Stimulated activated CD4-positive, alpha-beta T cell treated with anti-CD3 and anti-CD28 coated beads, Interleukin-4, amount 100 ng/mL, for 48 hours (primary cell): ENCODE results near the gene LLGL2.

Experiments
- DNase-seq, 2 donors: peaks; one replicate each; pipeline ENCODE4 v3.0.0-alpha.2; 2020; ENCODE audit warnings: low read depth in 2 of 2

LLGL2 gene

GRCh38 chr17:75549246-75550138 lies 24.0 kb downstream of the LLGL2 start:
- DNase-seq: no peak

DNA sequence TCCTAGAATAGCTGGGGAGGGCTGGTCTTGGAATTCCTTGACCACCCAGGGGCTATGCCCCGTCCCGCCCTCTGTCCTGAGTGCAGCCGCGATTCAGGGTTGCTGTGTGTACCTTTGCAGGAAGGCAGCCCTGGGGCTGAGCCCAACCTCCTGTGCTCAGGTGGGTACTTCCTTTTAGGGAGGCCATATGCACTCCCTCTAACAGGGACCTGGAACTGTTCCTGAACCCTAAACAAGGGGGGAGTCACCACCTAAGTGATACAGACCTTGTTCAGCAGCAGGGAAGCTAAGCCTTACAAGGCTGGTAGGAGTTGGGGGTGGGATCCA lies 24.6 kb downstream of the LLGL2 start:
- no peak for DNase-seq

GRCh38 chr17:75551266-75551665 lies 25.8 kb downstream of the LLGL2 start:
- DNase-seq: no peak

DNA sequence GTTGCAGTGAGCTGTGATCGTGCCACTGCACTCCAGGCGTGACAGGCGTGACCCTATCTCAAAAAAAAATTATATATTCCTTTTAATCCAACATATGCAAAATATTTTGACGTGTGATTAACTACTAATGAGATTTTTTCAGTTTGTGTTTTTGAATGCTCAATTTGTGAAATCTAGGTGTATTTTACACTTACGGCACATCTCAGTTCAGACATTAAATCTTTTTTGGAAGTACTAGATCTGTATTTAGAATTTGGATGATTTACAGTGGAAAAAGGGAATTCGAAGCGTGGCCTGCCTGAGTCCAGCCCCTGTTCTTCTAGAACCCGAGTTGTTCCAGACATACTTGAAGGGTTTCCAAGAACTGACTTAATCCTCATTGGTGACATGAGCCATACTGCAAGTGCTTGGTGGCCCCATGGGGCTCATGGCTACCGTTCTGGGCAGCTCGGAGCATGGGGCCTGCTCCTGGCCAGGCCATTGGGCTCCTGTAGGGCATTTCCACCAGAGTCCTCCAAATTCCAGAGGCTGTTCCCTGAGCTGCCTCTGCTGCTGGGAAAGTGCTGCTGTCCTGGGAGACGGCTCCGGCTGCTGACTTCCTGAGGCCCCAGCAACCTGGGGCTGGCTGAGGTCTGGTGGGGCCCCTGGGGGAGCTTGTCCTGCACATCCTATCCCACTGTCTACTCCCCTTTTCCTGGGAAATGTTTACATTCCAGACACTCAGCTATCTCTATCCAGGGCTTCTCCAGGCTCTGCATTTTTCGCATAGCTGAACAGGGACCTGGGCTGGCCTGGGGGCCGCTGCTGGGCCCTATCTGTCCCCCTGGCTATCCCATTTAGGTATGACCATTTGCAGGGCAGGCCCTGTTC lies 27.2 kb downstream of the LLGL2 start:
- no peak for DNase-seq

- DNase-seq: no peak
Measured at GRCh38 chr17:75553295-75554110, 28.0 kb downstream of the LLGL2 start.

DNA sequence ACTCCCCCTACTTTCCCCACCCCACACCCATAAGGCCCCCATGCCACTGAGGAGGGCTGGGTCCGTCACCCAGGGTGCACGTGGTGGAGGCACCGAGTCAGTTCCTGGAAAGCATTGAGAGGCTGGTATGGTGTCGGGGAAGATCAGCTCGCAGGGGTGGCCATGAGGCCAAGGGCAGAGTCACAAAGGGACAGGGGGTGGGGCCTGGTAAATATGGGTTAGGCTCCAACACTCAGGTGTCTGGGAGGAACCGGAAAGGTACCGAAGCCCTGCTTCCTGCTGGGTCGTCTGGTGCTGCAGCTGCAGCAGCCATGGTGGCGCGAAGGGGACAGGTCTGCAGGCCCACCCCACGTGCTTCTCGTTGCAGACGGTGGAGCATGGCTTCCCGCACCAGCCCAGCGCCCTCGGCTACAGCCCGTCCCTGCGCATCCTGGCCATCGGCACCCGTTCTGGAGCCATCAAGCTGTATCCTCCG lies 30.2 kb downstream of the LLGL2 start:
- no peak for DNase-seq

- no peak for DNase-seq
Measured at GRCh38 chr17:75557075-75557851, 31.8 kb downstream of the LLGL2 start.

DNA sequence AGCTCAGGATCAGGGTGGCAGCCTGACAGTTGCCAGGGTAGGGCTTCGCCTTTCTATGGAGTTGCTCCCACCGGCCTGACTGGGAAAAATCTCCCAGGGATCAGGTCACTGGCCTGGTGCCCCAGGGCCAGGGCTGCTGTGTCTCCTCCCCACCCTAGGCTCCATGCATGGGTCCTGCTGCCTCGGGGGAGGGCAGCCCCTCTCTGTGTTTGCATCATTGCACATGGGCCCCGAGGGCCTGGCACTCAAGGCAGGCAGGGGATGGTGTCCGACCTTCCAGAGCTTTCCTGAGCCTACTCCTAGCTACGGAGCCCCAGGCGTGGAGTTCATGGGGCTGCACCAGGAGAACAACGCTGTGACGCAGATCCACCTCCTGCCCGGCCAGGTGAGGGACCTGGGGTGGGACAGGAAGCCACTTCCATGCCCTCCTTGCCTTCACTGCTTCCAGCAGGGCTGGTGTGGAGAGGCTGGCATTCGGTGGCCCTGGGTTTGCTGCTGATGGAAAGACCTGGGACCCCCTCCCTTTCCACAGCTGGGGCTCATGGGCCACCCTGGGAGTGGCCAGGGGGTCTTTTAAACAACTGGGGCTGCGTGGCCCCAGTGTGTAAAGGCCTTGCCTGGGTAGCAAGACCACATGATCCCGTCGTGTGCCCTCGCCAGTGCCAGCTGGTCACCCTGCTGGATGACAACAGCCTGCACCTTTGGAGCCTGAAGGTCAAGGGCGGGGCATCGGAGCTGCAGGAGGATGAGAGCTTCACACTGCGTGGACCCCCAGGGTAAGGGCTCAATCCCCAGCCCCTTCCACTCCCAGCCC lies 32.6 kb downstream of the LLGL2 start:
- DNase-seq: no peak

DNA sequence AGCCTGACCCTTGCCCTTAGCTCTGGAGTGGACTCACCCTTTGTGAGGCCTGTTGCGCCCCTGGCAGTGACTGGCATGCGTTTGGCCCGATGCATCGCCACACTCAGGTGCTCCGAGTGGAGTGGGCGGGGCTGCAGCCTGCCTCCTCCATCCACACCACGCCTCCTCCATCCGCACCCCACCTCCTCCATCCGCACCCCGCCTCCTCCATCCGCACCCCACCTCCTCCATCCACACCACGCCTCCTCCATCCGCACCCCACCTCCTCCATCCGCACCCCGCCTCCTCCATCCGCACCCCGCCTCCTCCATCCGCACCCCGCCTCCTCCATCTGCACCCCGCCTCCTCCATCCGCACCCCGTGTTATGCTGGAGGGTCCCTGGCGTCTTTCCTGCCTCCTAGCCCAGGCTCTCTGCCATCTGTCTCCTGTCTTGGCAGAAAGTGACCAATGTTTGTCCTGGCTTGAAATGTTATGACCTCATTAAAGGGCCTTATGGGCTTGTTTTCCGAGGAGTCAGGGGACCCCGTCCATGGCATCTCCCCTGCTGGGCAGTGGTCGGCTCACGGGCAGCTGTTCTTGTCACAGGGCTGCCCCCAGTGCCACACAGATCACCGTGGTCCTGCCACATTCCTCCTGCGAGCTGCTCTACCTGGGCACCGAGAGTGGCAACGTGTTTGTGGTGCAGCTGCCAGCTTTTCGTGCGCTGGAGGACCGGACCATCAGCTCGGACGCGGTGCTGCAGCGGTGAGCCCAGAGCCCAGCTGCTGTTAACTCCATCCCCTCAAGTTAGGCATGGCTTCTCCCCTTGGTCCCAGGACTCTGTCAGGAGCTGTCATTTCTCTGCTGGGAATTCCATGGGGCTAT lies 33.4 kb downstream of the LLGL2 start:
- DNase-seq: no peak

- no peak for DNase-seq
Measured at GRCh38 chr17:75559958-75560533, 34.5 kb downstream of the LLGL2 start.

- no peak for DNase-seq
Measured at GRCh38 chr17:75561927-75562603, 36.6 kb downstream of the LLGL2 start.

DNA sequence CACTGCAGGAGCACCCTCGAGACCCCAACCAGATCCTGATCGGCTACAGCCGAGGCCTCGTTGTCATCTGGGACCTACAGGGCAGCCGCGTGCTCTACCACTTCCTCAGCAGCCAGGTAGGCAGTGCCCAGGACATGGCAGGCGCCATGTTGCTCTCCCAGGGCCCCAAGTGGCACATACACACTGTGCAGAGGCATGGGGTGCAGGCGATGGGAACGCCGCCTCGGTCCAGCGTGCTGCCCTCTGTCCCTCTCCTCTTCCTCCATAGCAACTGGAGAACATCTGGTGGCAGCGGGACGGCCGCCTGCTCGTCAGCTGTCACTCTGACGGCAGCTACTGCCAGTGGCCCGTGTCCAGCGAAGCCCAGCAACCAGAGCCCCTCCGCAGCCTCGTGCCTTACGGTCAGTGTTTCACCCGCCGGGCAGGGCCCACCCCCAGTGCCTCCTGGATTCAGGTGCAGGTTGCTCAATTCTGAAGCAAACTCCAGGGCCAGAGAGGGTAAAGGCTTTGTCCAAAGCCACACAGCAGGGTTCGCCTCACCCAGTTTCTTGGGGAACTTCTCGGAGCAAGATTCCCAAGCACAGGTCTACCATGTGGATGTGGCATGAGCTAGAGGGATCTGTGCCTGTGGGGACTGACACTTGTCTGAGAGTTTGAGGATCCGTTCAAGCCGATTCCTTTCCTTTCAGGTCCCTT lies 37.7 kb downstream of the LLGL2 start:
- no peak for DNase-seq

GRCh38 chr17:75564195-75564594 lies 38.7 kb downstream of the LLGL2 start:
- DNase-seq: no peak

DNA sequence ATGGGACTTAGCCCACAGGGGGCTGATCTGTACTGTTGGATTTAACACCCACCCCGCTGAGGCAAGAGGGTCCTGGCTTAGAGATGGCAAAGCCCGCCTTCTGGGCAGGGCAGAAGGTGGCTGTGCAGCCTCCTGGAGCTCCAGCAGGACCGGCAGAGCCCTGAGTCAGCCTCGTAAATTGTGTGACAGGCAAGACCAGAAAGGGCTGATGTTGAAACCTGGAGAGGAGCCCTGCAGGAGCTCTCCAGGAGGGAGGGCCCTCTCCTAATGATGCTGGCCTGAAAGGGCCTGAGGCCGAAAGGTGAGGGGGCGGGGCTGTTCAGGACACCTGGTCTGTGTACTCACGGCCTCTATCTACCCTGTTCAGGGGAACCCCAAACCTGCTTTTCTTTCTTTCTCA lies 39.6 kb downstream of the LLGL2 start:
- no peak for DNase-seq

- DNase-seq: no peak
Measured at GRCh38 chr17:75565618-75566017, 40.1 kb downstream of the LLGL2 start.

DNA sequence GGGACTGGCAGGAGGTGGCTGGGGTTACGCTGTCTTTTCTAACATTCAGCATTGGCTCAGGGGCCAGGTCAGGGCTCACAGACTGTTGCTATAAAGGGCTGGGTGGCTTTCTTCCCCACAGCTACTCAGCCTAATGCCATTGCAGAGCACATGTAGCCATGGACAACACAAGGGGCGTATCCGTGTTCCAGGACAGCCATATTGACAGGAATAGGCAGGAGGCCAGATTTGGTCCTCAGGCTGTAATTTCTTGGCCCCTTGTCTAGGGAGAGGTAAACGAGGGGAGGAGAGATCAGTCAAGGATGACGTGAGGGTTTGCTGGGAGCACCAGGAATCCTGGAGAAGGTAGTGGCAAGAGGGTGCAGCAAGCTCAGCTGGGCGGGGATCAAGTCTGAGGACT lies 40.9 kb downstream of the LLGL2 start:
- DNase-seq: no peak

DNA sequence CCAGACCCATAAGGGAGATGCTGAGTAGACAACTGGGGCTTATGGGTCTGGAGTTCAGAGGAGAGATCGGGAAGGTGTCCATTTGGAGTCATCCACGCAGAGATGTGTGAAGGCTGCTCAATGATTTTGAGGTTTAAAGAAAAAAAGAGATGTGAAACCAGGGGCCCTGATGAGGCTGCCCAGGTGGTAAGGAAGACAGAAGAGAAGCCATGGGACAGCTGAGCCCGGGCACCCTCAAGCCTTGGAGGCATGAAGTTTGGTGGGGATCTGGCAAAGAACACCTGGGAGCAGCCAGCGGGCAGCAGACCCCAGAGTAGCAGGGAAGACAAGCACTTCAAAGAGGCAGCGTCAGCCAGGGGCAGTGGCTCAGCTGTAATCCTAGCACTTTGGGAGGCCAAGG lies 41.3 kb downstream of the LLGL2 start:
- no peak for DNase-seq
